Measurements from ENCODE around the gene PPP1R12B.

- TF ChIP-seq CTCF (IDR thresholded peaks at IDR 0.05; ENCODE audit: poor library complexity), result no peak
- no peak for TF ChIP-seq EZH2 (IDR thresholded peaks at IDR 0.05; ENCODE audit: borderline replicate concordance)
These were observed 228.9 kb downstream of the PPP1R12B start for GRCh38 chr1:202577381-202577780.
